HG02943 (cell line): ENCODE results near the gene BOC.

ENCODE experiments used
- ATAC-seq: cut with Tn5 transposase; IDR thresholded peaks from one replicate; pipeline ENCODE4 v1.9.1; 2021; ENCODE audit warnings: mild to moderate bottlenecking, low read depth, moderate library complexity; ENCODE audit not compliant: unreplicated experiment

BOC gene

GRCh38 chr3:113249111-113249510, 37.8 kb downstream of the BOC start:
- ATAC-seq: no peak

- no peak for ATAC-seq
Observed at GRCh38 chr3:113249601-113250000, 38.2 kb downstream of the BOC start.

- no peak for ATAC-seq
Observed at GRCh38 chr3:113250566-113250965, 39.2 kb downstream of the BOC start.

- ATAC-seq: no peak
Observed at GRCh38 chr3:113251817-113252216, 40.5 kb downstream of the BOC start.

- ATAC-seq: no peak
Observed at GRCh38 chr3:113252553-113252952, 41.2 kb downstream of the BOC start.

- ATAC-seq: no peak
Observed at GRCh38 chr3:113253702-113254101, 42.3 kb downstream of the BOC start.

GRCh38 chr3:113254171-113254947, 43.0 kb downstream of the BOC start:
- ATAC-seq: no peak

- ATAC-seq: no peak
Observed at GRCh38 chr3:113255100-113255853, 43.9 kb downstream of the BOC start.

- no peak for ATAC-seq
Observed at GRCh38 chr3:113255854-113256615, 44.7 kb downstream of the BOC start.

GRCh38 chr3:113258361-113258760, 47.0 kb downstream of the BOC start:
- no peak for ATAC-seq

- no peak for ATAC-seq
Observed at GRCh38 chr3:113259196-113259595, 47.8 kb downstream of the BOC start.

- no peak for ATAC-seq
Observed at GRCh38 chr3:113261063-113261625, 49.8 kb downstream of the BOC start.

- ATAC-seq: no peak
Observed at GRCh38 chr3:113261626-113262303, 50.4 kb downstream of the BOC start.

- ATAC-seq: no peak
Observed at GRCh38 chr3:113262304-113262665, 50.9 kb downstream of the BOC start.

GRCh38 chr3:113263020-113263419, 51.7 kb downstream of the BOC start:
- no peak for ATAC-seq

- ATAC-seq: no peak
Observed at GRCh38 chr3:113263778-113264177, 52.4 kb downstream of the BOC start.

- no peak for ATAC-seq
Observed at GRCh38 chr3:113264283-113265131, 53.1 kb downstream of the BOC start.

GRCh38 chr3:113265231-113265630, 53.9 kb downstream of the BOC start:
- no peak for ATAC-seq

- ATAC-seq: no peak
Observed at GRCh38 chr3:113266738-113267137, 55.4 kb downstream of the BOC start.
